H1 (cell line): Measurements from ENCODE around the gene CCR9. TPM values are rescaled to one million over a fixed set of nuclear protein-coding genes. Genes with fewer than 3 reads are reported as not detected.

Experiments
- CTCF ChIA-PET: fragments of 300-600 bp; sonication (Branson Sonifier 250); formaldehyde crosslinking; loops from one replicate; lab custom pipeline; 2021; ENCODE audit not compliant: partially characterized antibody; lab: Charles Lee
- POLR2A ChIA-PET: fragments of 300-600 bp; sonication (Branson Sonifier 250); formaldehyde crosslinking; loops from one replicate; lab custom pipeline; 2021; ENCODE audit warnings: inconsistent platforms; ENCODE audit not compliant: partially characterized antibody; lab: Charles Lee
- DNase-seq, 2 experiments: peaks; one replicate each; pipeline versions ENCODE4 v3.0.0 to v3.0.0-alpha.2; 2010 to 2022; ENCODE audit warnings: low spot score in 2 of 2, low read depth in 1 of 2, mixed read lengths in 1 of 2
- FAIRE-seq: peaks from 2 replicates; lab custom pipeline; 2011; peaks lifted over from hg19 to GRCh38; lab: Jason Lieb, UNC
- H2AFZ ChIP-seq: 2 replicates; pipeline ENCODE4 v1.8.1; 2012; ENCODE audit warnings: low read length, inconsistent platforms
- H2AK5ac ChIP-seq: 2 replicates; pipeline ENCODE4 v1.6.1; 2013; ENCODE audit warnings: low read depth, low read length
- H2BK120ac ChIP-seq: replicated peaks from 2 replicates; pipeline ENCODE3; 2013; ENCODE audit warnings: low read depth, low read length, inconsistent platforms
- H2BK12ac ChIP-seq: 2 replicates; pipeline ENCODE4 v1.6.1; 2013; ENCODE audit warnings: low read depth, low read length
- H2BK15ac ChIP-seq: 2 replicates; pipeline ENCODE4 v1.6.1; 2013; ENCODE audit warnings: low read length
- H2BK20ac ChIP-seq: 2 replicates; pipeline ENCODE4 v1.6.1; 2013; ENCODE audit warnings: low read length
- H2BK5ac ChIP-seq: 2 replicates; pipeline ENCODE4 v1.6.1; 2013; ENCODE audit warnings: low read depth, low read length
- H3K14ac ChIP-seq: 2 replicates; pipeline ENCODE4 v1.6.1; 2013; ENCODE audit warnings: inconsistent platforms; ENCODE audit not compliant: insufficient read length
- H3K18ac ChIP-seq: 2 replicates; pipeline ENCODE4 v1.6.1; 2013; ENCODE audit warnings: low read length; ENCODE audit errors: extremely low read depth
- H3K23ac ChIP-seq: 2 replicates; pipeline ENCODE4 v1.6.1; 2013; ENCODE audit warnings: inconsistent platforms; ENCODE audit not compliant: insufficient read length
- H3K23me2 ChIP-seq: 2 replicates; pipeline ENCODE4 v1.6.1; 2013; ENCODE audit warnings: low read depth, low read length
- H3K27ac ChIP-seq: 2 replicates; pipeline ENCODE4 v1.6.1; 2011; ENCODE audit warnings: low read depth, low read length, inconsistent platforms
- H3K27me3 ChIP-seq, 4 experiments: replicated peaks in 1 of 4; 1 replicate in 1 of 4; 2 replicates in 3 of 4; pipeline versions ENCODE4 v1.6.1 to v1.8.1; 2011 to 2013; ENCODE audit warnings: low read length in 3 of 4, mild to moderate bottlenecking in 3 of 4, inconsistent platforms in 2 of 4, mixed read lengths in 2 of 4, moderate library complexity in 1 of 4; ENCODE audit not compliant: control insufficient read depth in 3 of 4, insufficient read depth in 3 of 4; ENCODE audit errors: extremely low read depth in 1 of 4
- H3K36me3 ChIP-seq, 4 experiments: 2 replicates each; pipeline versions ENCODE4 v1.6.1 to v1.8.1; 2011 to 2013; ENCODE audit warnings: mild to moderate bottlenecking in 4 of 4, low read length in 3 of 4, moderate library complexity in 2 of 4, control low read depth in 1 of 4, inconsistent platforms in 1 of 4; ENCODE audit not compliant: insufficient read depth in 4 of 4, control insufficient read depth in 2 of 4
- H3K4ac ChIP-seq: replicated peaks from 2 replicates; pipeline ENCODE3; 2013; ENCODE audit warnings: low read length, low read depth, mixed read lengths, inconsistent platforms; ENCODE audit not compliant: insufficient read length
- H3K4me1 ChIP-seq, 4 experiments: replicated peaks in 1 of 4; 1 replicate in 1 of 4; 2 replicates in 3 of 4; pipeline versions ENCODE4 v1.6.1 to v1.8.1; 2011 to 2013; ENCODE audit warnings: low read length in 3 of 4, inconsistent platforms in 2 of 4, mixed read lengths in 1 of 4; ENCODE audit not compliant: insufficient read depth in 4 of 4, control insufficient read depth in 3 of 4
- H3K4me2 ChIP-seq, 2 experiments: 2 replicates each; pipeline versions ENCODE4 v1.6.1 to v1.8.1; 2011 to 2013; ENCODE audit warnings: low read depth in 2 of 2, low read length in 2 of 2, control low read depth in 1 of 2, inconsistent platforms in 1 of 2, mild to moderate bottlenecking in 1 of 2; ENCODE audit not compliant: insufficient read depth in 1 of 2
- H3K4me3 ChIP-seq, 4 experiments: fragments of 200-600, 300-600 bp in 1 of 4; sonication (generic), shearing (Covaris generic), sonication (Bioruptor Twin) in 1 of 4; 2 replicates each; pipeline versions ENCODE4 v1.5.1 to v1.8.1; 2011 to 2016; ENCODE audit warnings: low read length in 4 of 4, low read depth in 3 of 4, control low read depth in 2 of 4, inconsistent platforms in 2 of 4, mild to moderate bottlenecking in 2 of 4, mixed read lengths in 1 of 4, moderate library complexity in 1 of 4; ENCODE audit not compliant: insufficient read depth in 2 of 4; ENCODE audit errors: extremely low read depth in 1 of 4
- H3K56ac ChIP-seq: replicated peaks from 2 replicates; pipeline ENCODE3; 2013; ENCODE audit warnings: low read depth, mild to moderate bottlenecking, mixed read lengths, low read length, inconsistent platforms; ENCODE audit not compliant: insufficient read length
- H3K79me1 ChIP-seq: 2 replicates; pipeline ENCODE4 v1.6.1; 2013; ENCODE audit warnings: low read depth, low read length, control low read depth
- H3K79me2 ChIP-seq, 2 experiments: 2 replicates each; pipeline versions ENCODE4 v1.6.1 to v1.8.1; 2012 to 2013; ENCODE audit warnings: low read length in 2 of 2, mild to moderate bottlenecking in 2 of 2, inconsistent platforms in 1 of 2; ENCODE audit not compliant: insufficient read depth in 2 of 2, control insufficient read depth in 1 of 2
- H3K9ac ChIP-seq, 4 experiments: replicated peaks in 1 of 4; 1 replicate in 1 of 4; 2 replicates in 3 of 4; pipeline versions ENCODE4 v1.6.1 to v1.8.1; 2011 to 2013; ENCODE audit warnings: low read depth in 3 of 4, low read length in 3 of 4, control low read depth in 2 of 4, mild to moderate bottlenecking in 2 of 4, moderate library complexity in 2 of 4, inconsistent platforms in 1 of 4; ENCODE audit errors: extremely low read depth in 1 of 4
- H3K9me3 ChIP-seq, 2 experiments: 2 replicates each; pipeline versions ENCODE4 v1.6.1 to v1.8.1; 2012 to 2013; ENCODE audit warnings: mild to moderate bottlenecking in 2 of 2, moderate library complexity in 2 of 2, control low read depth in 1 of 2, inconsistent platforms in 1 of 2, low read depth in 1 of 2, low read length in 1 of 2, mixed read lengths in 1 of 2; ENCODE audit not compliant: insufficient read depth in 2 of 2
- H4K20me1 ChIP-seq, 2 experiments: replicated peaks in 1 of 2; 2 replicates each; pipeline versions ENCODE3 to v1.8.1; 2011 to 2013; ENCODE audit warnings: inconsistent platforms in 2 of 2, low read length in 2 of 2, mild to moderate bottlenecking in 1 of 2; ENCODE audit not compliant: insufficient read depth in 2 of 2, control insufficient read depth in 1 of 2
- H4K5ac ChIP-seq: 2 replicates; pipeline ENCODE4 v1.6.1; 2013; ENCODE audit warnings: low read length, low read depth, mixed read lengths, inconsistent platforms; ENCODE audit not compliant: insufficient read length
- H4K8ac ChIP-seq: 2 replicates; pipeline ENCODE4 v1.8.0; 2013; ENCODE audit warnings: mild to moderate bottlenecking, moderate library complexity, low read length, inconsistent platforms; ENCODE audit not compliant: insufficient read depth; ENCODE audit errors: extremely low read depth
- H4K91ac ChIP-seq: replicated peaks from 2 replicates; pipeline ENCODE3; 2013; ENCODE audit warnings: low read length, mixed read lengths, inconsistent platforms; ENCODE audit not compliant: insufficient read length
- CBX5 ChIP-seq: fragments of 300-800, 300-1000 bp; sonication (generic); IDR thresholded peaks from 2 replicates; pipeline ENCODE4 v1.7.1; 2016; ENCODE audit warnings: antibody characterized with exemption, low read length, low read depth
- CBX8 ChIP-seq: fragments of 300-800, 300-1000 bp; sonication (generic); IDR thresholded peaks from 2 replicates; pipeline ENCODE4 v1.7.1; 2016; ENCODE audit warnings: low read depth, low read length, borderline replicate concordance
- HDAC6 ChIP-seq: IDR thresholded peaks from one replicate; pipeline ENCODE4 v1.7.1; 2012; ENCODE audit warnings: low read depth, mild to moderate bottlenecking, inconsistent platforms, low read length, moderate library complexity
- JUN ChIP-seq: IDR thresholded peaks from 2 replicates; pipeline ENCODE4 v1.6.1; 2011; ENCODE audit warnings: low read depth, mild to moderate bottlenecking, improper control_type of control experiment, low read length
- KDM5A ChIP-seq: fragments of 200-600 bp; IDR thresholded peaks from 2 replicates; pipeline ENCODE4 v1.7.1; 2012; ENCODE audit warnings: mild to moderate bottlenecking, low read length, inconsistent platforms, mixed read lengths
- SIRT6 ChIP-seq: IDR thresholded peaks from one replicate; pipeline ENCODE4 v1.7.1; 2012; ENCODE audit warnings: low read length, inconsistent platforms
- YY1 ChIP-seq: IDR thresholded peaks from 2 replicates; pipeline ENCODE4 v1.6.1; 2011; ENCODE audit warnings: low read depth, mild to moderate bottlenecking, low read length
- WGBS, 2 experiments: shearing (Covaris generic) in 1 of 2; methylation state at CpG; one replicate each; pipeline versions ENCODE4 v1.1.6 to v1.1.7; 2013 to 2015; ENCODE audit warnings: low lambda C conversion rate in 2 of 2, mixed read lengths in 2 of 2, inconsistent platforms in 1 of 2, low coverage in 1 of 2, missing lambda C conversion rate in 1 of 2; ENCODE audit not compliant: insufficient replicate concordance in 2 of 2, insufficient coverage in 1 of 2, insufficient read length in 1 of 2; ENCODE audit errors: extremely low coverage in 1 of 2, missing lambda C conversion rate in 1 of 2; 5-methylcytosine and 5-hydroxymethylcytosine counted together
- polyA plus RNA-seq, 7 experiments: library from polyadenylated mRNA; depleted of rRNA in 3 of 7; stranded (reverse) in 5 of 7; unstranded in 2 of 7; fragments of >200 nt in 5 of 7; fragments of 200-250 nt in 2 of 7; gene quantifications; 1 replicate in 5 of 7; 2 replicates in 1 of 7; 4 replicates in 1 of 7; pipeline versions ENCODE4 v1.2.1 to v1.2.3, GENCODE V29; 2011 to 2013; ENCODE audit warnings: missing spikeins in 2 of 7, mixed read lengths in 2 of 7
- total RNA-seq: library from RNA; stranded (reverse); fragmentation: NEBNext Ultra II Directional; extraction: Animal tissue kit (Norgen Biotek cat#: 25700); gene quantifications from 2 replicates; pipeline ENCODE4 v1.2.1, GENCODE V29; 2021
- TF ChIP-seq, protein P1 (sequence below): IDR thresholded peaks from 2 replicates; pipeline ENCODE4 v1.6.1; 2012; ENCODE audit warnings: inconsistent platforms
- TF ChIP-seq, protein P2 (sequence below): IDR thresholded peaks from 2 replicates; pipeline ENCODE4 v1.6.1; 2011; ENCODE audit warnings: low read length, improper control_type of control experiment
- TF ChIP-seq, protein P3 (sequence below): IDR thresholded peaks from 2 replicates; pipeline ENCODE4 v1.6.1; 2012; ENCODE audit warnings: inconsistent platforms

CCR9 gene
- total and polyA plus RNA-seq, 2 of the 8 experiments (the other 6 are each of a cell fraction or from before 2014, with no cell fraction given) = not detected

DNA sequence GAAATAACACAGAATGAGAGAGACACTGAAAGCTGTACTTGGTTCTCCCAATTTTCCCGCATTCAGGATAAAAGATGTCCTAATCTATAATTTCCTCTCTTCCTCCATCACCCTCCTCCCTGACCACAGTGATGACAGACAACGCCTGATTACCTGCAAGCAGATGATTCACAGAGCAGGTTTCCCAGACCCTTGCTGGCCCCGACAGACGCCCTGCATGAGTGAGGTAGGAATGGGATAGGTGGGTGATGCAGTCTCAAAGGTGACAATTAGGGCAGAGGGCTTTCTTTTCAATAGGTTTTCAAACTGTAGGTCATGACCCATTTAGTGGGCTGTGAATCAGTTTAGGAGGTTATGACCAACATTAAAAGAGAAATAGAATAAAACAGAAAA is 51.7 kb downstream of the CCR9 start:
- H3K9ac ChIP-seq = no peak overlapping the region
- no peak overlapping the region for H3K4me2 ChIP-seq
- no peak overlapping the region for H3K27ac ChIP-seq
- no peak overlapping the region for H3K4me3 ChIP-seq
- no peak overlapping the region for H2BK120ac ChIP-seq
- H4K8ac ChIP-seq = no peak overlapping the region
- peaks cover 0 to 19% (median 4%) of the 10 kb centered on the region in 4 experiments; a peak in 6 of 8 replicates for H3K36me3 ChIP-seq
- H2AFZ ChIP-seq = no peak overlapping the region
- H3K23me2 ChIP-seq = no peaks in the 10 kb centered on the region
- H3K79me1 ChIP-seq = no peaks in the 10 kb centered on the region
- no peak overlapping the region for H3K56ac ChIP-seq
- H2AK5ac ChIP-seq = no peak overlapping the region
- no peak overlapping the region for H3K4ac ChIP-seq
- H3K14ac ChIP-seq = no peak overlapping the region
- no peaks in the 10 kb centered on the region for H3K79me2 ChIP-seq
- H3K9me3 ChIP-seq = no peaks in the 10 kb centered on the region
- peaks cover 0 to 2% (median under 1%) of the 10 kb centered on the region in 4 experiments; a peak in 2 of 7 replicates for H3K4me1 ChIP-seq
- peaks cover 0 to 2% of the 10 kb centered on the region in 2 experiments for H4K20me1 ChIP-seq
- 96% methylated on average over 4 of the region's 4 CpGs; no CpG with 5 or more reads in 1 of the 2 experiments for WGBS, 2 experiments
- no peak overlapping the region for H4K5ac ChIP-seq
- no peak overlapping the region for H3K23ac ChIP-seq
- H2BK20ac ChIP-seq = no peak overlapping the region
- ChIA-PET POLR2A (no interaction called here), CTCF (interaction anchor here (0.7 to 7.8 kb wide), 23 partner anchors 8 to 490 kb away, joined by 3 to 54 read pairs (median 4); no protein-coding TSS in a partner anchor)
- H2BK5ac ChIP-seq = no peak overlapping the region
- no peak overlapping the region for H2BK12ac ChIP-seq
- no peak overlapping the region for H3K18ac ChIP-seq
- no peak for FAIRE-seq
- no peak overlapping the region for H2BK15ac ChIP-seq
- no peaks in the 10 kb centered on the region for H3K27me3 ChIP-seq
- H4K91ac ChIP-seq = no peak overlapping the region
- no peak for DNase-seq
- TF ChIP-seq YY1 (no peak), CBX5 (no peak), JUN (no peak), HDAC6 (no peak), SIRT6 (no peak), CBX8 (no peak), KDM5A (no peak)
- TF ChIP-seq, protein P1, sequence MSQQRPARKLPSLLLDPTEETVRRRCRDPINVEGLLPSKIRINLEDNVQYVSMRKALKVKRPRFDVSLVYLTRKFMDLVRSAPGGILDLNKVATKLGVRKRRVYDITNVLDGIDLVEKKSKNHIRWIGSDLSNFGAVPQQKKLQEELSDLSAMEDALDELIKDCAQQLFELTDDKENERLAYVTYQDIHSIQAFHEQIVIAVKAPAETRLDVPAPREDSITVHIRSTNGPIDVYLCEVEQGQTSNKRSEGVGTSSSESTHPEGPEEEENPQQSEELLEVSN = no peak
- TF ChIP-seq, protein P2, sequence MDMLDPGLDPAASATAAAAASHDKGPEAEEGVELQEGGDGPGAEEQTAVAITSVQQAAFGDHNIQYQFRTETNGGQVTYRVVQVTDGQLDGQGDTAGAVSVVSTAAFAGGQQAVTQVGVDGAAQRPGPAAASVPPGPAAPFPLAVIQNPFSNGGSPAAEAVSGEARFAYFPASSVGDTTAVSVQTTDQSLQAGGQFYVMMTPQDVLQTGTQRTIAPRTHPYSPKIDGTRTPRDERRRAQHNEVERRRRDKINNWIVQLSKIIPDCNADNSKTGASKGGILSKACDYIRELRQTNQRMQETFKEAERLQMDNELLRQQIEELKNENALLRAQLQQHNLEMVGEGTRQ = no peak
- TF ChIP-seq, protein P3, sequence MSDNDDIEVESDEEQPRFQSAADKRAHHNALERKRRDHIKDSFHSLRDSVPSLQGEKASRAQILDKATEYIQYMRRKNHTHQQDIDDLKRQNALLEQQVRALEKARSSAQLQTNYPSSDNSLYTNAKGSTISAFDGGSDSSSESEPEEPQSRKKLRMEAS = no peak
